ENCODE data around the gene HLF.
A peak's percentile ranks its signal among the peaks of the same experiment; 100 is the strongest.

The HLF gene

DNA sequence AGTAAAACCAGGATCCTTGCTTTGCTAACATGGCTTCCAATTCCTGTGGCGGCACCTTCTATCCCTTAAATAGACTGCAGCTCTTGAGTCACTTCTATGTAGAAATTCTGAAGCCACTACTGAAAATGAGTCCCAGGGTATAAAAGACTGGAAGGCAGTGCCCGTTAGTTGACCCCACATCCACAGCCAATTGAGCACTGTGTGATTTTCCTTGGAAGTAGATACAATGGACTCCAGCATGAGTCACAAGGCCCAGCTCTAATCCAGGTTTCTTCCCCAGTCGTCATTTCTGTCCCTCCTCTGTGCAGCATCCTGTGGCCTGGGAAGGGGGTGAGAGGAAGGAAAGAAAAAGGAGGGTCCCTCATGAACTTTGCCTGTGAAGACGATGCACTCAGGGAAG lies 69.5 kb downstream of the HLF start:
- no peak for DNase-seq

DNA sequence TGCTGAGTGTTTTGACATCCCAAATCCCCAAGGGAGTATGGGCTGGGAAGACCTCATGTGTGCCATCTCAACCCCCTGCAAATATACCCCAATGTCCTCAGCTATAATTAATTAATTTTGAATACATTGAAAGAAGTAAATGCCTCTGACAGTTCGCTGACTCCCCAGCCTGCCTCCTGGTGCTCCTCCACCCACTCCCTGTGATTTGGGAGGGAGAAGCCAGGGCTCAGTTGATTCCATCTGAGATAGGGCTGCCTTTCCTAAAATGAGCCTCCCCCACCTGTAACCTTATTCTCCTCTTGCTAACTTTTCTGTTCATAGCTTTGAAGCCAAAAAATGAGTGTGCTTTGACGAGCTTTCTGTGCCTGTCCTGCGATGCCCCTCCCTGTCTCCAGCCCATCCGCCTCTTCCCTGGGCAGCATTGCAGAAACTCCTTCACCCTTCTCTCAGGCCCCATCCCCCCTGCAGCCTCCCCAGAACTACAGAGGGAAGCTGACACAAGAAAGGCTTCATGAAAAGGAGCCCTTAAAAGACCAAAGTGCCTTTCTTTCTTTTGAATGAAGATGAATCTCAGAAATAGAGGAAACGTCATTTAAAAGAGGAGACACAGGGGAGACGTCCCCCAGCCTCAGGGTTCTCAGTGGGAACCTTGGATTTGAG lies 70.3 kb downstream of the HLF start:
- no peak for DNase-seq

DNA sequence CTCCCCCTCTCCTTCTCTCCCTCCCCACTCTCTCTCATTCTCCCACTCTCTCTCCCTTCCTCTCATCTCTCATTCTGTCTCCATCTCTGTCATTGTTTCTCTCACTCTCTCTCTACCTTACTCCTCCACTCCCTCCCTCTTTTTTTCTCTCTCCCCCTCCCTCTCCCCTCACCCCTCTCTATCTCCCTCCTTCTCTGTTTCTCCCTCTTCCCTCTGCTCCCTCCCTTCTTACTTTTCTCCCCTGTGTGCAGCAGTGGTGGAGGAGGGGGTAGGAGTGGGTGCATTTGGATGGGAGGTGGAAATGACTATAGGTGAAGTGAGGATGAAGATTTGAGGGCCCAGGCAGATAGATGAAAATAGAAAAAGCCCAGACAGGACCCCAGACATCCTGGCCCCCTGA lies 70.9 kb downstream of the HLF start:
- no peak for DNase-seq

DNA sequence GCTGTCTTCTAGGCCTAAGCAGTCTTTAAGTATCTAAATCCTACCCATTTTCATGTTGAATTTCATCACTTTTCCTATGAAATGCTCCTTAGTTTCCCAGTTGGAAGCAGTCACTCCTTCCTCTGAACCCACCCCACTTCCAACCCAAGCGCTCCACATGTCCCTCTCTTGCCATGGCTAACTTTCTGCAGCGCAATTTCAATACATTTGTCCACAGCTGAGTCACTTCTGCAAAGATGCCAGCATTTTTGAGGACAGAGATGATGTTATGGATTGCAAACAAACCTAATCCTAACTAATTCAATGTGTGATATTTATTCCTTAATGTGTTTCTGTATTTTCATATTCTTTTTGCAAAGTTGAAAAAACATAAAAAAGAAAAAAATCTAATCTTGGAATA lies 71.7 kb downstream of the HLF start:
- no peak for DNase-seq

DNA sequence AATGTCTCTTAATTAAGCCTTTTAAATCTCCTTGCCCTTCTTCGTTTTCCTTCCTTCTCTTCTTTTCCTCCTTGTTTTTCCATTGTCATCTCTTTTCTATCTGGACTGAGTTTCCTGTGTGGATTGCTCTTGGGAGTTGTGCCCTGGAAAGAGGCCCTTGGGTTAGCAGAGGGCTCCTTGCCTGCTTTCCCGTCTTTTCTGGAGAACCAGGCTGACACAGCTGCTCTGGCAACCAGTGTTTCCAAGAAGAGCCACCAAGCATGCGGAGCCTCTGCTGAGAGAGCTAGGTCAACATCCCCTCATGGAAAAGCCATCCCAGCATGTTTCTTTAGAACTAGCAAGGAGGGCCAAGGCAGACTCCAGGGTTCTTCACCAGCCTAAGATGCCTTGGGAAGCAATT lies 75.4 kb downstream of the HLF start:
- DNase-seq, result no peak

DNA sequence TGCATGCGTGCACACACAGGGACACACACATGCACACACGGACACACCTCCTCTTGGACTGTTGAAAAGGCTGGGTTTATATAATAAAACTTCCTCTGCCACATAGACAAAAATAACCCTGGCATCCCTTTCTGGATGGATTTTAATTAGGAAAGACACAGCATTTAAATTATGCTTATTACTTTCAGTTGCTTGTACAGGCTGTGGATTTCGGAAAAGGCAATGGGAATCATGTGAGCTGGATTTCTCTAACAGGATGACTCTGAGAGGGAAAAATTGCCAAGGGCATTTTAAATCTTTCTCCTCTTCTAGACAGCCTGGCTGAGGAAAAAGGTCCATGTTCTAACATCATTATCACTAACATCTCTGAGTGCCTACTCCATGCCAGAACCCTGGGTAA lies 75.9 kb downstream of the HLF start:
- no peak for DNase-seq

DNA sequence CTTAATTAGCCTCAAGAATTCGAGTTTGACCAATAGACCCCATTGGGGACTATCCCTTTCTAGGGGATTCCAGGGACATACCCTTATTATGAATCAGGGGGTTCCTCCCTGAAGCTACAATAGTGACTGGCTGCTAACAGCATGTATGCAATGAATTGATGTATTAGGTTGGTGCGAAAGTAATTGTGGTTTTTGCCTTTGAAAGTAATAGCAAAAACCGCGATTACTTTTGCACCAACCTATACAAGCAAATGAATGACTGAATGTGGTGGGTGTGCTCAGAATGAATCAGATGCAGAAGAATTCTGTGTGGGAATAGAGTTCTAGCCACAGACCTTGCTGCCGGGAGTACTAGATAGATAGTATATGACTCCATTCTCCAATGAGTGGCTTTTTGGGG lies 76.7 kb downstream of the HLF start:
- DNase-seq, result no peak

DNA sequence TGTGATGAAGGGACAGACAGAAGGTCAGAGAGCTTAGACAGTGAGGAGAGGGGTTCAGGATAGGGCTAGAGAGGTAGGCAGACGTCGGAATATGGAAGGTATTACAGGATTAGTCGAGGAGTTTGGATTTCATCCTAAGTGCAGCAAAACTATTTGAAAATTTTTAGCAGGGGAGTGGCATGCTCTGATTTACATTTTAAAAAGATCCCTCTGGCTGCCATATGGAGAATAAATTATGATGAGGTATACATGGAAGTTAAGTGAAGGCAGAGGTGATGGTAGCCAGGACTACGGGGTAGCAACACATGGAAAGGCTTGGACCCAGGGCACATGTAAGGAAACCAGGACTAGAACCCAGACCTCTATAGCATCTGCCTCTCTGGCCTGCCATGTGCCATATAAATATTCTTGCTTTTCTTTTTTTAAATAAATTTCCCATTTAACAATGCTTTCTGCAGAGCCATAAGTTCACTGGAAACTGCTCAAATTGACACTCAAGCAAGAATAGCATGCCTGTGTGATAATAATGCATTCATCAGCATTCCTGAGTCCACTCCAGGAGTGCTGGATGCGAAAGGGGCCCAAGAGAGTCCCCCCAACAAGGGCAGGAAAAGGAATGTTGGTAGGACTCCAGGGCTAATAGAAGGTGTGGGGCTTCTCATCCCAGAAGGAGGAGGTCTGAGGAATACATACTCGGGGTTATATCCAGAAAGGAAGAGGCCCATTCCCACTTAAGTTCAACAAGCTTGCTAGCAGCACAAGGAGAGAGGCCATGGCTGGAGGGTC lies 78.2 kb downstream of the HLF start:
- no peak for DNase-seq

DNA sequence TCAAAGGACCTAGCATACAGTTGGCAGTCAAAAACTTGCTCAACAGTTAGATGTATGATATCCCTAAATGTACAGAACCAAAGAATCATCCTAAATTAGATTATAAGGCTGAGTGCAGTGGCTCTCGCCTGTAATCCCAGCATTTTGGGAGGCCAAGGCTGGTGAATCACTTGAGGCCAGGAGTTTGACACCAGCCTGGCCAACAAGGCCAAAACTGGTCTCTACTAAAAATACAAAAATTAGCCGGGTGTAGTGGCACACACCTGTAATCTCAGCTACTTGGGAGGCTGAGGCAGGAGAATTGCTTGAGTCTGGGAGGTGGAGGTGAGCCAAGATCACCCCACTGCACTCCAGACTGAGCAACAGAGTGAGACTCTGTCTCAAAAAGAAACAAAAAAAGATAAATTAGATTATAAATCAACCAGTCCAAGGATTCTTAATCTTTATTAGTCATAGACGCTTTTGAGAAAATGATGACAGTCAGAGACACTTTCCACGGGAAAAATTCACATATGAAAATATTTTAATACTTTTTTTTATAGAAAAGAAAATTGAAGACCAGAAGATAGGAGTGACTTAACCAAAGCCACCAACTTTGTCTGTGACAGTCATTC lies 79.2 kb downstream of the HLF start:
- DNase-seq, result no peak

DNA sequence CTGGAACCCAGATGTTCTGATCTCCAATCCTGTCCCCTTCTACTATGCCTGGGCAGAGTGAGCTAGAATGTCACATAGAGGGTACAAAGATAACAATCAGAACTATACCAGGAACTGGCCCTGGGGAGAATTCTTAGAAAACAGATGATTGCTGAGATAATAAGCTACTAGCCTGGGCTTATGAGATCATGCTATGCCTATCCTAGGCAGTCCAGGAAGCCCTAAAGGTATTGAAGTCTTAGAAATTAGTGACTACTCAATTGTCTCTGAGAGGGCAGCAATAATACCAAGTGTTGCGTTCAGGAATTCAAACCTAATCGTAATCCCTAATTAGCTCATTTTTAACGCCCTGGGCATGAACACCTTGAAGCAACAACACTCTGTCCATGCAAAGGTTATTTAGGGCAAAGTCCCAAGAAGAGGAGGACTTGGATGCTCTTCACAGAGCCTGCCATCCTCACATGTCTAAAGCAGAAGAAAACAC lies 79.8 kb downstream of the HLF start:
- DNase-seq, result no peak

DNA sequence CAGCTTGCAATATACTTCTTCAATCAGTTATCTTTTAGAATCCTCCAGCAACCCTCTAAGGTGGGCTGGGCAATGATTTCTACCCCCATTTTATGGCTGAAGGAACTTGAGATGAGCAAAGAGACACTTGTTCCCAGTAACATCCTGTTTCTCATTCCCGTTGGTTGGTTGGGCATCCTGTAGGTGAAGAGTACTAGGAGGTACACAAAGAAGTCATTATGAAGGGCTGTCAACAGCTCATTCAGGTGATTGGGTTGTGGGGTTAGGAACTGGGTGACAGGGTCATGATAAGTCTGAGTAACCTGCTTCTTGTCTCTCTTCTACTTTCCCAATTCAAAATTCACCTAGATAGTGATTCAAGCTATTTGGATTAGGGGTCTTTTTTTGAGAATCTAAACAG lies 80.4 kb downstream of the HLF start:
- DNase-seq, result no peak

DNA sequence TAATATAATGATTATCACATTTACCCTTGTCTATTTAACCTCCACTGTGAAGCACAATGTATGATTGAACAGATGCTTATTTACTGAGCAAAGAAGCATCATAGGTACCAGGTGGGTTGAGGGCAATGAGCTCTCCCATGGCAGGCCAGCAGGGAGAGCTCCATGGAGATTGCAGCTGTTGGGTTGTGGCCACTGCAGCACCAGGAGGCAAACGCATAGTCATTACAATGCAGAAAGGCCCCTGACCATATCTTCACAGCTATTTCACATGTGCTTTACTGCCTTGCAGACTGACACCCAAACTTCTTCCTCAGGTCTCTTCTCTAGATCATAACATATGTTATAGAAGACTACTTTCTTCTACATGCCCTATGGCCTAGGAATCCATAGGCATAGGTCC lies 81.9 kb downstream of the HLF start:
- no peak for DNase-seq

DNA sequence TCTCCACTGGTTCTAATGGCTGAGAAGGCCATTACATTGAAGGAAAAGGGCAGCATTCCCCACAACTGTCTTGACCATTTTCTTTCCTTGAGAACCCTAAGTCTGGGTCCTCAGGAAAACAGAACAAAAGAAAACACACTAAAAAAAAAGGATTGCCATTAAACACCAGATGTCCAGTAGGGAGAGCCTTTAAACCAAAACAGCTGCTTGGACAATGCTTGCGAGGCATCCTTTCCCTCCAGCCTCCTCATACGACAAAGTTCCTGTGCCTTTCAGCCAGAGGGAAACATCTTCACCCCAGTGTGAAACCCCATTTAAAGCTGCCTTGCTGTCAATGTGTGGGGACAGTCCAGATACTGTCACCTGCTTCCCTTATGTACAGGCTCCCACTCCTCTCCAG lies 82.6 kb downstream of the HLF start:
- no peak for DNase-seq

DNA sequence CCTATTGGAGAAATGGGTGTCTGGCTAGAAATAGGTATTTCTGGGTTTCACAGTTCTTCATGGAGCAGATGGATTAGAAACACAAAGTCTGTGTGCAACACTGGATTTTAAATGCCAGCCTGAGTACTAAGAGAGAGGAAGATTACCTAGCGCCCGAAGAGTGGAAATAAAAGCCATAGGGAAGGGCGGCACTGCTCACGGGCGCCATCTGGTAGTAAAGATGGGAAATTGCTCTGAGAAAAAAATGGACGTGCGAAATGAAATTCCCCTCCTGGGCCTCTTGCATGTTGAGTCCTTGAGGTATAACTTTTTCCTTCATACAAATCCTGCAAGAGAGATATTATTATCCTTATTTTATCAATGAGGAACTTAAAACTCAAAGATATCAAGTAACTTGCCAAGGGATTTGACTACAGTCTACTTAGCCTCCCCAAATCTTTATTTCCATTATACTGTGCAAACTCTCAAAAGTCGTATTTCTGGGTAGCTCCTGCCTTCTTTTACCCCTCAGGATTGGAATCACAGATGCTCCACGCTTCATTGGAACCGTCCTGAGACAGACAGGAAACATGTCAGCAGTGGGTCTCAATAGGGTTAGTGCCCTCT lies 84.1 kb downstream of the HLF start:
- DNase-seq, result peak; percentile 10

DNA sequence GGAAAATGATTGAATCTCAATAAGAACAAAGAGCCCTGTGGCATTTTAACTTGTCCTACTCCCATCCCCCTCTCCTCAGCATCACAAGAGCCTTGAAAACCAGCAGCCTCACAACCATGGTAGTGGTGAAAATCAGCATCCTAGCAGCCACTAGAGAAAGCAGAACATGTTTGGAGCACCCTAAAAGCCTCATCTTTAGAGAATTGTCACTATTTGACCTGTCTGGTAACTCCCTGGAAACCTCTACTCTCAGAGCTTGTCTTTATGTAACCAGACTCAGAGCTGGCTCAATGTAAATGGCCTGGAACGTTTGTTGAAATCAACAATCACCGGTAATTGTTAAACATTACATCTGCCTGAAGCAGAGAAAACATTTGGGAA lies 86.1 kb downstream of the HLF start:
- no peak for DNase-seq

DNA sequence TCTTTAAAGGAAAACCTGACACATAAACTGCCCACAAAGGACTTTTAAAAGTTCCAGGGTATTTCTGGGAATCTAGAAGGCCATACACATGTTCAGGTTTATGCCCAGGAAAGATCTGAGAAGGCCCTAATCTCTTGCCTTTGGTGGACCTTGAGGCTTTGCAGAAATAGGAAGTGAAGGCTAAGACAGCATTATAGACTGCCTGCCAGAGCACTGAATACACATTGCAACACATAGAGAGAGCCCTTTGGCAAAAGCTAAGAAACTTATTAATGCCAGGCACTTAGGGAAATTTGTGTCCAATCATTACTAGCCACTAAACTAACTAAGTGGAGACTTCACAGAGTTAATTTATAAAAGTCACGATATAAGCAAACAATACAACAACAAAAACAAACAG lies 86.5 kb downstream of the HLF start:
- no peak for DNase-seq

DNA sequence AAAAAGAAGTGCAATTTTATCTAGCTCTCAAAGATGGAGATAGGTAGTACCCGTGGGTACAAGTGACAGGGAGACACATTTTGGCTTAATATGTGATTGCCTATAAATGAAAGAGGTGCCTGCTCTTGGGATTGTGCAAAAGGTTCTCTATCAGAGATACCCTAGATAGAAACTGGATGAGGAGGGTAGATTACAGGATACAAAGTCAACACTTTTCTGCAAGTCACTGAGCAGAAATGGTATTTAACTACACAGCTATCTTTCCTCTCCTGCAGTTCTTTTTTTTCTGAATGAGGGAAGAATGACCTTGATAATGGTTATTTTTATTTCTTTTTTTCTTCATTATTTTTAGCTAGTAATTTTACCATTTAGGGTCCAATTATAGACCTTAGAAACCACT lies 89.2 kb downstream of the HLF start:
- no peak for DNase-seq

DNA sequence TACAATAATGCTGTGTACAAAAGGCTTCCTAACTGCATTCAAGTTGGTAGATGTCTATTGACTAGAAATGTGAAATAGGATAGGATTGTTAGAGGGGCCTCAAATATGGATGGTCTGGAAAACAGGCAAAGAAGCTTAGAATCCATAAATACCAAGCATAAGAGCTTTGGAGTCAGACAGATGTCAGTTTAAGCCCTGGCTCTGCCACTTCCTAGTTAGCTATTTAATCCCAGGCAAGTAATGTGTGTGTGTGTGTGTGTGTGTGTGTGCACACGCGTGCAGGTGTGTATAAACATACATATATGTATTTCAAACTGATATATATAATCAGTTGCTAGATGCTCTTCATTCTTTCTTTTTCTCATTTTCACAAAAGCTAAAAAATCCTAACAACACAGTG lies 90.2 kb downstream of the HLF start:
- peak; percentile 79 for DNase-seq

DNA sequence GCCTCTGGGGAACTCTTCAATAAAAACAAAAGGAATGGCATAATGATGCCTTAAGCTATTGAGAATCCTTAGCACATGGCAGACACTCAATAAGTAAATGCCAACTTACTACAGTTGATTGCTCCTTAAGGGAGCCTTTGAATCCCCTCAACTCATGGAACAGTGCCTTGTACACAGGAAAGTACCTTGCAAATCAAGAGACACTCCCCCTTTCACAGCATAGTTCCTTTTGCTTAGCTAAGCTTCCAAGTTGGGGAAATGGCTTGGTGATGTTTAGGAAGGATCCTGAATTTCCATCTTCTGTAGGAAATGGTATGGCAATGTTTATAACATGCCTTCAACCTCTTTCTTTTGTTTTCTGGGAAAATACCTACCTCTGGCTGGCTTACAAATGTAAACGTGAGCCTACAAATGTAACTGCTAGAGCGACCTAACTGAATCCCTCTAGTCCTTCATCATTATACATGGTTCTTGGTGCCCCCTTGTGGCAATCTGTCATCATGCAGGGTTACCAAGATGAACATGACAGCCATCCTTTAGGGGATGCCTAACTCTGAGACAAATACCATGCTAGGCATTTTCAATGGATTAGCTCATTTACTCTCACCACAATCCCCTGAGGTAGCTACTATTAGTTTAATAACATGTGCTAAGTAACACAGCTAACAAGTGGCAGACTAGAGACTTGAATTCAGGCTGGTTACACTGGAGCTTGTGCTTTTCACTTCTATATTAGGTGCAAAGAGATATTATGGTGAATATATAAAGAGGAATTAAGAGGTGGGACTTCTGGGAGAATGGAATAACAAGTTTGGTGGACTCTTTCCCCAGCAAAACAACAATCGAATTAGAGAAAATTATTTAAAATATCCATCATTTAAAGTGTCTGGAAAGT lies 91.9 kb downstream of the HLF start:
- DNase-seq, result peak; percentile 41

DNA sequence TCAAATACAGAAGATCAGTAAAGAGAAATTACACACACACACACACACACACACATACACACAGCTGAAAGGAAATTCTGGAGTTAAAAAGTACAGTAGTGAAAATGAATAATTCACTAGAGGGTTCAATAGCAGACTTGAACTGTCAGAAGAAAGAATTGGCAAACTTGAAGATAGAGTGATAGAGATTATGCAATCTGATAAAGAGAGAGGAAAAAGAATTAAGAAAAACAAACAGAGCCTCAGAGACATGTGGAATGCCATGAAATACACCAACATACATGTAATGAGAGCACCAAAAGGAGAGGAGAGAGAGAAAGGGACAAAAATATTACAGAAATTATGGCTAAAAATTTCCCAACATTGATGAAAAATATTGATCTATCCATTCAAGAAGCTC lies 96.2 kb downstream of the HLF start:
- no peak for DNase-seq

DNA sequence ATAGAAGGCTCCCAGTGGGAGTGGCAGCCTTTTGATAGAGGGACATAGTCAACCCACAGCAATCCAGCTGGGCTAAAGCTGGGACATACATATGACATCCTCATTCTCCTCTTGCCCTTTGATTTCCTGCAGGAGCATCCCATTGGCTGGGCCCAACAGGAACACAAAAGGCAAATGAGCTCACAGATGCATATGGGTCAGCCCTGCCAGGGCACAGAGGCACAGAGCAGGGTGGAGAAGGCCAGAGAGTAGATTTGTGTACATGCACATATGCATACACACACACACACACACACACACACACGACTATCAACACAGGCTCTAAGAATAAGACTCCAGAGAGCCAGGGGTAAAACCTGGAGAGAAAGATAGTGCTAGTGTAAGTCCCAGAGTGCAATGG lies 98.3 kb downstream of the HLF start:
- DNase-seq, result no peak

DNA sequence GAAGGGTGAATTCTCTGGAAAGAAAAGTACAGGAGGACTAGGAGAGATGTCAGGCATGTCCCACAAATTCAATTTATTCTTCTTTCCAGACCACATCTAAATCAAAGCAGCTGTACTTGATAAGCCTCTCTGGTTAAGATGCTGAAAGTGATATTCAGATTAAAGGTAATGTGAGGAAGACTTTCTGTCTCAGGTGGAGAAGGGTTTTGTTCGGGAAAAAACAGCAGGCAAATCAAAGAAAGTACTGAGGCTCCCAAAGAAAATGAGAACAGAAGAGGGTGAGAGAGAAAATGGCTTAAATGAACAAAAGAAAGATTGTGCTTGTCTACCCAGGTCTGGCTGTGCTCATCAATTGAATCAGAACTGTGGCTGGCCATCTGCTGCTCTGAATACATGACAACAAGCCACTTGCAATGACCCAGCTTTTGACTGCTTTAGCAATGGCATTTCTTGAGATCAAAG lies 101.3 kb downstream of the HLF start:
- no peak for DNase-seq

DNA sequence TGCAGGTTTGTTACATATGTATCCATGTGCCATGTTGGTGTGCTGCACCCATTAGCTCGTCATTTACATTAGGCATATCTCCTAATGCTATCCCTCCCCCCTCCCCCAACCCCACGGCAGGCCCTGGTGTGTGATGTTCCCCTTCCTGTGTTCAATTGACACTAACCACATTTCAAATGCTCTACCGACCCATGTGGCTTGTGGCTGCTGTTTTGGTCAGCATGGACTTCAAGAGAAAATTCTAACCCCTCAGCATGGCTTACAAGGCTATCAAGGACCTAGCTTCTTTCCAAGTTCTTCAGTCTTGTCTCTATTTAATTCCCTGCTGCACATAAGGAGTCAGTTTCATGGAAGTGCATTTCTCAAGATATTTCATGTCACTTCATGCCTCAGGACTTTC lies 103.9 kb downstream of the HLF start:
- no peak for DNase-seq
